B cell (primary cell): ENCODE measurements around the gene WDR35. TPM values are rescaled to one million over a fixed set of nuclear protein-coding genes. Genes with fewer than 3 reads are reported as not detected.

ENCODE experiments used
- ATAC-seq: fragments of 200-7000 bp; cut with Tn5 transposase; one replicate; pipeline ENCODE4 v1.10.0; 2021; ENCODE audit warnings: low read depth, mild to moderate bottlenecking, moderate number of reproducible peaks, moderate library complexity
- CTCF ChIA-PET: fragments of 350-600 bp; sonication (Branson Sonifier 250); formaldehyde crosslinking; loops from one replicate; lab custom pipeline; 2021; ENCODE audit warnings: antibody characterized with exemption, inconsistent platforms; lab: Charles Lee
- POLR2A ChIA-PET: fragments of 350-600 bp; sonication (Branson Sonifier 250); formaldehyde crosslinking; loops from one replicate; lab custom pipeline; 2021; ENCODE audit warnings: antibody characterized with exemption; lab: Charles Lee
- DNase-seq: peaks from one replicate; pipeline ENCODE4 v3.0.0; 2013
- H2AFZ ChIP-seq: 2 replicates; pipeline ENCODE4 v1.6.1; 2012; ENCODE audit warnings: mild to moderate bottlenecking, low read depth, low read length; ENCODE audit not compliant: insufficient read depth, poor library complexity, severe bottlenecking
- H3K27ac ChIP-seq, 2 donors: 1 replicate in 1 of 2; 2 replicates in 1 of 2; pipeline ENCODE4 v1.5.1; 2012 to 2013; ENCODE audit warnings: low read length in 2 of 2, mild to moderate bottlenecking in 2 of 2, moderate library complexity in 1 of 2
- H3K27me3 ChIP-seq, 4 experiments: fragments of 200-600 bp in 1 of 4; sonication (generic) in 1 of 4; replicated peaks in 1 of 4; 1 replicate in 2 of 4; 2 replicates in 2 of 4; pipeline versions ENCODE4 v1.6.1 to v1.7.0; 2013 to 2016; ENCODE audit warnings: low read length in 3 of 4, mild to moderate bottlenecking in 2 of 4, mixed read lengths in 1 of 4, moderate library complexity in 1 of 4; ENCODE audit not compliant: insufficient read depth in 4 of 4, control insufficient read depth in 3 of 4; ENCODE audit errors: control extremely low read depth in 1 of 4
- H3K36me3 ChIP-seq, 2 experiments: replicated peaks in 1 of 2; 1 replicate in 1 of 2; 2 replicates in 1 of 2; pipeline versions ENCODE4 v1.6.1 to v1.7.1; 2013; ENCODE audit warnings: low read length in 1 of 2; ENCODE audit not compliant: insufficient read depth in 2 of 2, control insufficient read depth in 1 of 2; ENCODE audit errors: control extremely low read depth in 1 of 2, extremely low read depth in 1 of 2
- H3K4me1 ChIP-seq, 2 donors: fragments of 200-600 bp in 1 of 2; sonication (generic) in 1 of 2; 1 replicate in 1 of 2; 2 replicates in 1 of 2; pipeline versions ENCODE4 v1.5.1 to v1.6.1; 2013 to 2017; ENCODE audit warnings: low read length in 2 of 2; ENCODE audit not compliant: control insufficient read depth in 2 of 2, insufficient read depth in 2 of 2
- H3K4me2 ChIP-seq: replicated peaks from 2 replicates; pipeline ENCODE3; 2012; ENCODE audit warnings: mild to moderate bottlenecking, low read depth, low read length; ENCODE audit not compliant: poor library complexity, severe bottlenecking
- H3K4me3 ChIP-seq, 5 experiments: fragments of 200-600 bp in 1 of 5; sonication (generic) in 1 of 5; 1 replicate in 3 of 5; 2 replicates in 2 of 5; pipeline versions ENCODE4 v1.5.1 to v1.7.0; 2011 to 2016; ENCODE audit warnings: low read length in 4 of 5, mild to moderate bottlenecking in 4 of 5, low read depth in 2 of 5, control low read depth in 1 of 5, moderate library complexity in 1 of 5; ENCODE audit not compliant: insufficient read depth in 1 of 5; ENCODE audit errors: control extremely low read depth in 1 of 5, extremely low read depth in 1 of 5
- H3K79me2 ChIP-seq: fragments of 200-600 bp; sonication (generic); one replicate; pipeline ENCODE4 v1.6.0; 2016; ENCODE audit warnings: low read length; ENCODE audit not compliant: control insufficient read depth, insufficient read depth
- H3K9ac ChIP-seq: fragments of 200-600 bp; sonication (generic); 2 replicates; pipeline ENCODE4 v1.6.1; 2017; ENCODE audit warnings: mild to moderate bottlenecking, low read length, moderate library complexity
- H3K9me3 ChIP-seq, 3 donors: one replicate each; pipeline versions ENCODE4 v1.6.1 to v1.7.1; 2013; ENCODE audit warnings: low read length in 2 of 3; ENCODE audit not compliant: control insufficient read depth in 2 of 3, insufficient read depth in 1 of 3; ENCODE audit errors: control extremely low read depth in 1 of 3
- H4K20me1 ChIP-seq: 2 replicates; pipeline ENCODE4 v1.6.0; 2012; ENCODE audit warnings: mild to moderate bottlenecking, low read length; ENCODE audit not compliant: insufficient read depth, control insufficient read depth, poor library complexity, severe bottlenecking
- H3K27ac Mint-ChIP-seq: one replicate; pipeline ENCODE4 v1.8.0; 2021; ENCODE audit warnings: mixed read lengths
- H3K27me3 Mint-ChIP-seq: one replicate; pipeline ENCODE4 v1.8.0; 2021; ENCODE audit warnings: mixed read lengths
- H3K4me1 Mint-ChIP-seq: one replicate; pipeline ENCODE4 v1.8.0; 2021; ENCODE audit warnings: mixed read lengths
- H3K4me3 Mint-ChIP-seq: one replicate; pipeline ENCODE4 v1.8.0; 2021; ENCODE audit warnings: mixed read lengths
- H3K9me3 Mint-ChIP-seq: one replicate; pipeline ENCODE4 v1.8.0; 2022; ENCODE audit warnings: mixed read lengths; ENCODE audit not compliant: insufficient read depth
- EZH2 ChIP-seq: IDR thresholded peaks from 2 replicates; pipeline ENCODE4 v1.6.1; 2012; ENCODE audit warnings: borderline replicate concordance, low read depth, mild to moderate bottlenecking, moderate library complexity, low read length; ENCODE audit not compliant: insufficient read depth, poor library complexity, severe bottlenecking
- WGBS: methylation state at CpG from one replicate; pipeline ENCODE4 v1.1.5; 2013; ENCODE audit warnings: missing lambda C conversion rate; ENCODE audit not compliant: insufficient coverage; 5-methylcytosine and 5-hydroxymethylcytosine counted together
- intact Hi-C: fragments of 100-400 bp; cut with micrococcal nuclease; formaldehyde crosslinking; loops from one replicate; pipeline ENCODE4 v1.10.0; 2022
- polyA plus RNA-seq: library from polyadenylated mRNA; depleted of rRNA; stranded (reverse); fragments of >200 nt; gene quantifications from 2 replicates; pipeline ENCODE4 v1.2.3, GENCODE V29; 2012
- total RNA-seq, 2 donors: library from RNA; stranded (reverse); fragments of 120-200 nt in 1 of 2; gene quantifications; 1 replicate in 1 of 2; 2 replicates in 1 of 2; pipeline versions ENCODE4 v1.2.3 to v1.2.4, GENCODE V29; 2013 to 2022
- TF ChIP-seq, protein P1 (sequence below): fragments of 200-600 bp; IDR thresholded peaks from one replicate; pipeline ENCODE4 v1.8.0; 2022; ENCODE audit warnings: antibody characterized with exemption, mild to moderate bottlenecking

Gene WDR35
- total and polyA plus RNA-seq, 2 donors (not counting 1 experiment from before 2014, with no cell fraction given), result 2.4 to 9.4 TPM

GRCh38 chr2:19872302-19872701 is 117.6 kb downstream of the WDR35 start:
- H3K27ac ChIP-seq, result no peak overlapping the region
- H3K36me3 ChIP-seq, result peaks cover 0 to 5% of the 10 kb centered on the region in 2 experiments
- no peak for DNase-seq
- H3K4me1 ChIP-seq, result peaks cover 8 to 19% of the 10 kb centered on the region in 2 donors
- ChIA-PET CTCF (interaction anchor here (1.0 to 4.8 kb wide), 2 partner anchors 10 to 1352 kb away, joined by 4 to 30 read pairs; no protein-coding TSS in a partner anchor), POLR2A (no interaction called here)
- ATAC-seq, result no peak
- Mint-ChIP-seq H3K27me3 (no peaks in the 10 kb centered on the region), H3K27ac (no peak overlapping the region), H3K4me1 (peaks cover 27% of the 10 kb centered on the region), H3K4me3 (no peak overlapping the region), H3K9me3 (no peaks in the 10 kb centered on the region)
- no peak overlapping the region for H3K4me2 ChIP-seq
- H4K20me1 ChIP-seq, result no peaks in the 10 kb centered on the region
- H3K27me3 ChIP-seq, result peaks cover 0 to 2% (median 0%) of the 10 kb centered on the region in 4 experiments
- H3K9ac ChIP-seq, result no peak overlapping the region
- H2AFZ ChIP-seq, result no peak overlapping the region
- intact Hi-C loops, result no loop called here
- H3K79me2 ChIP-seq, result no peaks in the 10 kb centered on the region
- no peak for TF ChIP-seq EZH2
- TF ChIP-seq, protein P1, sequence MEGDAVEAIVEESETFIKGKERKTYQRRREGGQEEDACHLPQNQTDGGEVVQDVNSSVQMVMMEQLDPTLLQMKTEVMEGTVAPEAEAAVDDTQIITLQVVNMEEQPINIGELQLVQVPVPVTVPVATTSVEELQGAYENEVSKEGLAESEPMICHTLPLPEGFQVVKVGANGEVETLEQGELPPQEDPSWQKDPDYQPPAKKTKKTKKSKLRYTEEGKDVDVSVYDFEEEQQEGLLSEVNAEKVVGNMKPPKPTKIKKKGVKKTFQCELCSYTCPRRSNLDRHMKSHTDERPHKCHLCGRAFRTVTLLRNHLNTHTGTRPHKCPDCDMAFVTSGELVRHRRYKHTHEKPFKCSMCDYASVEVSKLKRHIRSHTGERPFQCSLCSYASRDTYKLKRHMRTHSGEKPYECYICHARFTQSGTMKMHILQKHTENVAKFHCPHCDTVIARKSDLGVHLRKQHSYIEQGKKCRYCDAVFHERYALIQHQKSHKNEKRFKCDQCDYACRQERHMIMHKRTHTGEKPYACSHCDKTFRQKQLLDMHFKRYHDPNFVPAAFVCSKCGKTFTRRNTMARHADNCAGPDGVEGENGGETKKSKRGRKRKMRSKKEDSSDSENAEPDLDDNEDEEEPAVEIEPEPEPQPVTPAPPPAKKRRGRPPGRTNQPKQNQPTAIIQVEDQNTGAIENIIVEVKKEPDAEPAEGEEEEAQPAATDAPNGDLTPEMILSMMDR, result no peak
- H3K9me3 ChIP-seq, result no peaks in the 10 kb centered on the region
- 83% methylated on average over 2 of the region's 3 CpGs for WGBS
- no peak overlapping the region for H3K4me3 ChIP-seq

GRCh38 chr2:19871836-19872235 is 118.1 kb downstream of the WDR35 start:
- POLR2A ChIA-PET, result no interaction called here
- 96% methylated on average over 2 of the region's 2 CpGs for WGBS

More at GRCh38 chr2:19871836-19872235, 118.1 kb downstream of the WDR35 start:
- peaks cover 0 to 3% (median 0%) of the 10 kb centered on the region in 4 experiments for H3K27me3 ChIP-seq
- no peaks in the 10 kb centered on the region for H4K20me1 ChIP-seq
- DNase-seq, result no peak
- H3K79me2 ChIP-seq, result no peaks in the 10 kb centered on the region
- H3K9ac ChIP-seq, result no peak overlapping the region
- Mint-ChIP-seq H3K4me1 (peaks cover 27% of the 10 kb centered on the region), H3K4me3 (no peak overlapping the region), H3K9me3 (no peaks in the 10 kb centered on the region), H3K27me3 (no peaks in the 10 kb centered on the region), H3K27ac (no peak overlapping the region)
- ATAC-seq, result no peak
- no peak overlapping the region for H3K27ac ChIP-seq
- no peaks in the 10 kb centered on the region for H3K9me3 ChIP-seq
- no peak overlapping the region for H3K4me2 ChIP-seq
- CTCF ChIA-PET, result no interaction called here
- no peak for TF ChIP-seq EZH2
- TF ChIP-seq, protein P1, result no peak
- no peak overlapping the region for H3K4me3 ChIP-seq
- no peak overlapping the region for H2AFZ ChIP-seq
- peaks cover 8 to 19% of the 10 kb centered on the region in 2 donors for H3K4me1 ChIP-seq
- peaks cover 0 to 5% of the 10 kb centered on the region in 2 experiments for H3K36me3 ChIP-seq
- intact Hi-C loops, result no loop called here
